Smooth muscle cell (in vitro differentiated cells): ENCODE data around the gene BCAS3. TPM values are rescaled to one million over a fixed set of nuclear protein-coding genes. Genes with fewer than 3 reads are reported as not detected.

Experiments used
- DNase-seq: peaks from one replicate; lab custom pipeline; 2025; ENCODE audit not compliant: unreplicated experiment; lab: John Stamatoyannopoulos, UW
- H2AFZ ChIP-seq: fragments of 200-600 bp; sonication (generic); 2 replicates; pipeline ENCODE4 v1.6.0; 2016; ENCODE audit warnings: antibody characterized with exemption, low read depth, mild to moderate bottlenecking
- H3F3A ChIP-seq: fragments of 200-600 bp; sonication (generic); 2 replicates; pipeline ENCODE4 v1.6.0; 2017; ENCODE audit warnings: antibody characterized with exemption, low read depth
- H3K27ac ChIP-seq: fragments of 200-600 bp; sonication (generic); 2 replicates; pipeline ENCODE4 v1.5.1; 2016; ENCODE audit warnings: low read depth, mild to moderate bottlenecking
- H3K27me3 ChIP-seq: fragments of 200-600 bp; sonication (generic); 2 replicates; pipeline ENCODE4 v1.6.1; 2016; ENCODE audit warnings: low read depth, mild to moderate bottlenecking
- H3K36me3 ChIP-seq: fragments of 200-600 bp; sonication (generic); 2 replicates; pipeline ENCODE4 v1.5.1; 2016; ENCODE audit warnings: low read depth
- H3K4me1 ChIP-seq: fragments of 200-600 bp; sonication (generic); 2 replicates; pipeline ENCODE4 v1.5.1; 2016; ENCODE audit warnings: low read depth
- H3K4me2 ChIP-seq: fragments of 200-600 bp; sonication (generic); 2 replicates; pipeline ENCODE4 v1.6.0; 2016; ENCODE audit warnings: mild to moderate bottlenecking
- H3K4me3 ChIP-seq: fragments of 200-600 bp; sonication (generic); 2 replicates; pipeline ENCODE4 v1.5.1; 2016; ENCODE audit warnings: mild to moderate bottlenecking
- H3K79me2 ChIP-seq: fragments of 200-600 bp; sonication (generic); 2 replicates; pipeline ENCODE4 v1.6.0; 2016; ENCODE audit warnings: low read depth, mild to moderate bottlenecking
- H3K9ac ChIP-seq: fragments of 200-600 bp; sonication (generic); 2 replicates; pipeline ENCODE4 v1.6.0; 2016; ENCODE audit warnings: low read depth
- H3K9me3 ChIP-seq: fragments of 200-600 bp; sonication (generic); replicated peaks from 2 replicates; pipeline ENCODE4 v1.5.1; 2016; ENCODE audit warnings: low read depth
- H4K20me1 ChIP-seq: fragments of 200-600 bp; sonication (generic); 2 replicates; pipeline ENCODE4 v1.6.0; 2016; ENCODE audit warnings: low read depth
- WGBS: methylation state at CpG from one replicate; pipeline ENCODE4 v1.1.7; 2016; ENCODE audit warnings: low lambda C conversion rate; 5-methylcytosine and 5-hydroxymethylcytosine counted together
- polyA plus RNA-seq: library from polyadenylated mRNA; unstranded; fragments of >200 nt; fragmentation: Nextera tagmentation; extraction: Ambion mirVana; gene quantifications from 2 replicates; pipeline ENCODE4 v1.2.1, GENCODE V29; 2016
- total RNA-seq: library from RNA; depleted of rRNA; stranded (reverse); fragments of >200 nt; gene quantifications from 2 replicates; pipeline ENCODE4 v1.2.3, GENCODE V29; 2014
- TF ChIP-seq, protein P1 (sequence below): fragments of 200-600 bp; sonication (generic); IDR thresholded peaks from 2 replicates; pipeline ENCODE4 v1.5.1; 2017; ENCODE audit warnings: borderline replicate concordance, mild to moderate bottlenecking, antibody characterized with exemption; ENCODE audit not compliant: insufficient read depth, poor library complexity, severe bottlenecking

Gene BCAS3
- total and polyA plus RNA-seq, 2 experiments from 2014 or later = 17.2 to 54.5 TPM

DNA sequence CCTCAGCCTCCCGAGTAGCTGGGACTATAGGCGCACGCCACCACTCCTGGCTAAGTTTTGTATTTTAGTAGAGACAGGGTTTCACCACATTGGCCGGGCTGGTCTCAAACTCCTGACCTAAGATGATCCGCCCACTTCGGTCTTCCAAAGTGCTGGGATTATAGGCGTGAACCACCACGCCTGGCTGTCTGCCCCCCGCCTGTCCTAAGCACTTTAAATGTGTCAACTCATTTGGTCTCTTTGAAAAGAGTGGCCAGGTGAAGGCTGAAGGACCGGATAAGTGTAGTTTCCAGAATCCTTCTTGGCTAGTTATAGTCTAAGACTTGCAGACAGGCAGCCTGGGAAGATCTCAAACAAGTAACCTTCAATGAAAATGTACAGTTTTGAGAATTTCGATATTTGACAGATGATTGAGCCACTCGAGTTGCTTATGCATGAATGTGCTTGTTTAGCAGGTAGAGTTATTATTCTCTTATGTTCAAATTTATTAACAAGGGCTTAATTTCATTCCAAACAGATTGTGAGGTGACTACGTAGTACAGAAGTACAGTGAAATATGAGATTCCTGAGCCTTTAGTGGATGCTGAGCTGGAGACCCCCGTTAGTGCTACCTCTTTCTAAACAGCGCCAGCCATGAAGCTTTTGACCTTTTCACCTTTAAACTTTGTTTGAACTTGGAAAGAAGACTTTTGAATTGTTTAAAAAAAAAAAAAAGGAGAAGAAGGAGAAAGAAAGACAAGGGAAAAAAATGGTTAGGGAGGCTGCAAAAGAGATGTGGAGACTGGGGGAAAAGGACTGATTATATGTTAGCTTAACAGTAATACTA is 557.6 kb downstream of the BCAS3 start:
- no peak overlapping the region for H2AFZ ChIP-seq
- TF ChIP-seq, protein P1, sequence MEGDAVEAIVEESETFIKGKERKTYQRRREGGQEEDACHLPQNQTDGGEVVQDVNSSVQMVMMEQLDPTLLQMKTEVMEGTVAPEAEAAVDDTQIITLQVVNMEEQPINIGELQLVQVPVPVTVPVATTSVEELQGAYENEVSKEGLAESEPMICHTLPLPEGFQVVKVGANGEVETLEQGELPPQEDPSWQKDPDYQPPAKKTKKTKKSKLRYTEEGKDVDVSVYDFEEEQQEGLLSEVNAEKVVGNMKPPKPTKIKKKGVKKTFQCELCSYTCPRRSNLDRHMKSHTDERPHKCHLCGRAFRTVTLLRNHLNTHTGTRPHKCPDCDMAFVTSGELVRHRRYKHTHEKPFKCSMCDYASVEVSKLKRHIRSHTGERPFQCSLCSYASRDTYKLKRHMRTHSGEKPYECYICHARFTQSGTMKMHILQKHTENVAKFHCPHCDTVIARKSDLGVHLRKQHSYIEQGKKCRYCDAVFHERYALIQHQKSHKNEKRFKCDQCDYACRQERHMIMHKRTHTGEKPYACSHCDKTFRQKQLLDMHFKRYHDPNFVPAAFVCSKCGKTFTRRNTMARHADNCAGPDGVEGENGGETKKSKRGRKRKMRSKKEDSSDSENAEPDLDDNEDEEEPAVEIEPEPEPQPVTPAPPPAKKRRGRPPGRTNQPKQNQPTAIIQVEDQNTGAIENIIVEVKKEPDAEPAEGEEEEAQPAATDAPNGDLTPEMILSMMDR = no peak
- H3K4me3 ChIP-seq = no peak overlapping the region
- WGBS = 61% methylated on average over 15 of the region's 15 CpGs
- no peaks in the 10 kb centered on the region for H3K27me3 ChIP-seq
- DNase-seq = no peak
- H3F3A ChIP-seq = no peaks in the 10 kb centered on the region
- no peaks in the 10 kb centered on the region for H4K20me1 ChIP-seq
- peaks cover 19% of the 10 kb centered on the region for H3K4me1 ChIP-seq
- no peaks in the 10 kb centered on the region for H3K79me2 ChIP-seq
- peak overlapping the region; percentile 26 for H3K4me2 ChIP-seq
- peak overlapping the region; percentile 43 for H3K27ac ChIP-seq
- no peaks in the 10 kb centered on the region for H3K9me3 ChIP-seq
- no peaks in the 10 kb centered on the region for H3K36me3 ChIP-seq
- H3K9ac ChIP-seq = no peak overlapping the region

DNA sequence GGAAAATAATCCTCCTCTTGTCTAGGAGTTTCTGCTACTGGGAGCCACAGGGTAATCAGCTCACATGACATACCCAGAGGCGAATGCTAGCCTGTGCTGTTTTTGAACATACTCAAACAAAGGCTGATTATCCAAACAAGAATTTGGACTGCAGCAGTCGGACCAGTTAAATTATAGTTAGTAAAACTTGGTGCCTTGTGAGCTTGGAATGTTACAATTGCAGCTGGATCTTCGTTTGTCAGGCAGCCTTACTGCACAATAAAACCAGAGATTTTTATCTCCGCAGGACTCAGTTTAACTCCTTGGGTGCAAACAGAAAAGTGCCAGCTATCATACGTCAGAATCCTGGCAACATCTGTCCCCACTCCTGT is 558.2 kb downstream of the BCAS3 start:
- H3K79me2 ChIP-seq = no peaks in the 10 kb centered on the region
- H3K9me3 ChIP-seq = no peaks in the 10 kb centered on the region
- peak overlapping the region; percentile 43 for H3K27ac ChIP-seq
- H3K27me3 ChIP-seq = no peaks in the 10 kb centered on the region
- no peaks in the 10 kb centered on the region for H4K20me1 ChIP-seq
- 4% methylated on average over 5 of the region's 5 CpGs for WGBS
- H3K4me3 ChIP-seq = no peak overlapping the region
- no peak overlapping the region for H2AFZ ChIP-seq
- peaks cover 19% of the 10 kb centered on the region for H3K4me1 ChIP-seq
- DNase-seq = no peak
- no peak overlapping the region for H3K9ac ChIP-seq
- TF ChIP-seq, protein P1 = no peak
- no peaks in the 10 kb centered on the region for H3F3A ChIP-seq
- no peaks in the 10 kb centered on the region for H3K36me3 ChIP-seq
- peak overlapping the region; percentile 26 for H3K4me2 ChIP-seq

DNA sequence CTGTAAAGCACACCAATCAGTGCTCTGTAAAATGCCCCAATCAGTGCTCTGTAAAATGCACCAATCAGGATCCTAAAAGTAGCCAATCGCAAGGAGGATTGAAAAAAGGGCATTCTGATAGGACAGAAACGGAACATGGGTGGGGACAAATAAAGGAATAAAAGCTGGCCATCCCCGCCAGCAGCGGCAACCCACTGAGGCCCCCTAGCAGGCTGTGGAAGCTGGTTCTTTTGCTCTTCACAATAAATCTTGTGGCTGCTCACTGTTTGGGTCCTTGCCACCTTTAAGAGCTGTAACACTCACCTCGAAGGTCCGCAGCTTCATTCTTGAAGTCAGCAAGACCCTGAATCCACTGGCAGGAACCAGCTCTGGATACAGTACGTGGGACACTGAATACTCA is 559.6 kb downstream of the BCAS3 start:
- TF ChIP-seq, protein P1 = no peak
- no peaks in the 10 kb centered on the region for H3K79me2 ChIP-seq
- no peak overlapping the region for H3K9ac ChIP-seq
- WGBS = 97% methylated on average over 7 of the region's 7 CpGs
- H4K20me1 ChIP-seq = no peaks in the 10 kb centered on the region
- H3K27me3 ChIP-seq = no peaks in the 10 kb centered on the region
- H3K9me3 ChIP-seq = no peaks in the 10 kb centered on the region
- H3F3A ChIP-seq = no peaks in the 10 kb centered on the region
- no peaks in the 10 kb centered on the region for H3K36me3 ChIP-seq
- H3K4me1 ChIP-seq = peaks cover 18% of the 10 kb centered on the region
- H3K4me2 ChIP-seq = no peak overlapping the region
- no peak overlapping the region for H2AFZ ChIP-seq
- H3K27ac ChIP-seq = no peak overlapping the region
- no peak overlapping the region for H3K4me3 ChIP-seq
- DNase-seq = no peak

DNA sequence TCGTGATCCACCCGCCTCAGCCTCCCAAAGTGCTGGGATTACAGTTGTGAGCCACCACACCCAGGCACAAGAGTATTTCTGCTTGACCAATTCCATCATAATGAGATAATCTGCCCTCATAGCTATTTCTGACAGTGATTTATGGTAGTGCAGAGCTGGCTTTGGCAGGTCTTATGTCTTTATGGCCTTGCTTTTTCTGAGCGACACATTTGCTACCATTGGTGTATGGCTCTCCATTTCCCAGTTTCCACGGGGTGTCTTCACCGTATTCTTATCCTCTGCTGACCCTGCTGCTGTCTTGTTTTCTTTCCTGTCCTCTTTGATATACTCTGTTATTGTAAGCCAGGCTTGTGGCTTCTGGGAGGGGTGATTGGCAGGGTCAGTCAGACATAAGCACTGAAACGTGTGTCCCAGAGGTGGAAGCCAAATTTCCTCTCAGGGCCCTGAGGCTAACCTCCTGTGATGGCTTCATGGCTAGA is 560.8 kb downstream of the BCAS3 start:
- Histone ChIP-seq H3K4me1 (peaks cover 12% of the 10 kb centered on the region), H3F3A (no peaks in the 10 kb centered on the region), H4K20me1 (no peaks in the 10 kb centered on the region), H3K4me3 (no peak overlapping the region), H3K4me2 (no peak overlapping the region), H3K27me3 (no peaks in the 10 kb centered on the region), H3K27ac (no peak overlapping the region), H3K9me3 (no peaks in the 10 kb centered on the region), H3K79me2 (no peaks in the 10 kb centered on the region), H3K9ac (no peak overlapping the region), H3K36me3 (no peaks in the 10 kb centered on the region), H2AFZ (no peak overlapping the region)
- no peak for DNase-seq
- TF ChIP-seq, protein P1 = no peak
- 64% methylated on average over 6 of the region's 6 CpGs for WGBS
